GM12878 (cell line): Measurements from ENCODE around the gene ATP5F1D. TPM values are rescaled to one million over a fixed set of nuclear protein-coding genes. Genes with fewer than 3 reads are reported as not detected.

Experiments used
- ATAC-seq: fragments of 200-7000 bp; cut with Tn5 transposase; 3 replicates; pipeline ENCODE4 v1.9.1; 2020; ENCODE audit warnings: mild to moderate bottlenecking, moderate library complexity
- BruUV-seq: library from RNA; stranded (reverse); fragments of 400-500 nt; replicated peaks from 2 replicates; lab custom pipeline; 2021; lab: Mats Ljungman, UMichigan
- CTCF ChIA-PET: fragments of 300-600 bp; sonication (Branson Sonifier 250); formaldehyde crosslinking; extraction: SDS; loops from one replicate; lab custom pipeline; 2021; ENCODE audit warnings: inconsistent platforms; lab: Yijun Ruan, JAX
- POLR2A ChIA-PET: fragments of 350-600 bp; formaldehyde crosslinking; extraction: SDS; loops from one replicate; lab custom pipeline; 2021; ENCODE audit warnings: inconsistent platforms; lab: Charles Lee
- RAD21 ChIA-PET: fragments of 300-600 bp; sonication (Branson Sonifier 250); formaldehyde crosslinking; loops from one replicate; lab custom pipeline; 2023; ENCODE audit warnings: antibody characterized with exemption; ENCODE audit not compliant: unreplicated experiment; lab: Charles Lee
- SMC1A ChIA-PET: fragments of 300-600 bp; sonication (Branson Sonifier 250); formaldehyde crosslinking; loops from one replicate; lab custom pipeline; 2023; ENCODE audit not compliant: unreplicated experiment, uncharacterized antibody; lab: Charles Lee
- DNase-seq: peaks from one replicate; pipeline ENCODE4 v3.0.0-alpha.2; 2011; ENCODE audit warnings: low read depth, low spot score
- FAIRE-seq: peaks from 3 replicates; lab custom pipeline; 2011; peaks lifted over from hg19 to GRCh38; lab: Jason Lieb, UNC
- H2AFZ ChIP-seq: 2 replicates; pipeline ENCODE4 v1.6.0; 2011; ENCODE audit warnings: low read depth, low read length, control low read depth; ENCODE audit not compliant: control insufficient read depth
- H3K27ac ChIP-seq: 2 replicates; pipeline ENCODE4 v1.5.1; 2011; ENCODE audit warnings: control low read depth; ENCODE audit not compliant: control insufficient read depth, insufficient read depth
- H3K27me3 ChIP-seq, 2 experiments: replicated peaks in 1 of 2; 2 replicates each; pipeline versions ENCODE4 v1.6.0 to v1.6.1; 2011; ENCODE audit warnings: low read length in 1 of 2; ENCODE audit not compliant: control insufficient read depth in 2 of 2, insufficient read depth in 2 of 2
- H3K36me3 ChIP-seq, 2 experiments: 2 replicates each; pipeline ENCODE4 v1.5.1; 2011; ENCODE audit warnings: low read length in 1 of 2; ENCODE audit not compliant: control insufficient read depth in 2 of 2, insufficient read depth in 2 of 2
- H3K4me1 ChIP-seq: 2 replicates; pipeline ENCODE4 v1.6.1; 2011; ENCODE audit warnings: mild to moderate bottlenecking, low read length, moderate library complexity, mixed read lengths; ENCODE audit not compliant: control insufficient read depth, insufficient read depth
- H3K4me2 ChIP-seq: 2 replicates; pipeline ENCODE4 v1.6.0; 2011; ENCODE audit warnings: control low read depth; ENCODE audit not compliant: control insufficient read depth, insufficient read depth
- H3K4me3 ChIP-seq: fragments of 200-600 bp; sonication (generic); 2 replicates; pipeline ENCODE4 v1.5.1; 2016
- H3K79me2 ChIP-seq: 2 replicates; pipeline ENCODE4 v1.6.0; 2011; ENCODE audit warnings: low read length; ENCODE audit not compliant: control insufficient read depth, insufficient read depth
- H3K9ac ChIP-seq: 2 replicates; pipeline ENCODE4 v1.8.0; 2011; ENCODE audit warnings: low read length, control low read depth, mixed read lengths; ENCODE audit not compliant: control insufficient read depth, insufficient read depth
- H3K9me3 ChIP-seq: replicated peaks from 3 replicates; pipeline ENCODE4 v1.5.1; 2011; ENCODE audit warnings: mild to moderate bottlenecking, low read length; ENCODE audit not compliant: control insufficient read depth, insufficient read depth
- H4K20me1 ChIP-seq: 2 replicates; pipeline ENCODE4 v1.6.0; 2011; ENCODE audit not compliant: control insufficient read depth, insufficient read depth
- ATF2 ChIP-seq: IDR thresholded peaks from 2 replicates; pipeline ENCODE4 v1.6.1; 2012; ENCODE audit warnings: low read length, inconsistent platforms
- BACH1 ChIP-seq: fragments of 450-650 bp; IDR thresholded peaks from 2 replicates; pipeline ENCODE4 v1.6.1; 2017; ENCODE audit warnings: mild to moderate bottlenecking, borderline replicate concordance
- CHD4 ChIP-seq: fragments of 200-600 bp; sonication (generic); IDR thresholded peaks from 2 replicates; pipeline ENCODE4 v1.6.1; 2016; ENCODE audit warnings: mild to moderate bottlenecking
- FOXK2 ChIP-seq: fragments of 450-650 bp; IDR thresholded peaks from 2 replicates; pipeline ENCODE4 v1.6.1; 2017; ENCODE audit warnings: mild to moderate bottlenecking, moderate library complexity
- IRF4 ChIP-seq: IDR thresholded peaks from 2 replicates; pipeline ENCODE4 v1.6.1; 2011; ENCODE audit warnings: low read depth, low read length
- JUND ChIP-seq: IDR thresholded peaks from 2 replicates; pipeline ENCODE4 v1.6.1; 2012; ENCODE audit warnings: low read depth, mild to moderate bottlenecking, low read length, improper control_type of control experiment, moderate library complexity
- KDM1A ChIP-seq: fragments of 200-600 bp; sonication (generic); IDR thresholded peaks from 2 replicates; pipeline ENCODE4 v1.6.1; 2016; ENCODE audit warnings: borderline replicate concordance
- MAX ChIP-seq: IDR thresholded peaks from 2 replicates; pipeline ENCODE4 v1.6.1; 2012; ENCODE audit warnings: low read depth, low read length, improper control_type of control experiment
- MEF2A ChIP-seq: IDR thresholded peaks from 2 replicates; pipeline ENCODE4 v1.6.1; 2011; ENCODE audit warnings: low read depth, mild to moderate bottlenecking, low read length, moderate library complexity; ENCODE audit not compliant: insufficient read depth
- NFIC ChIP-seq: IDR thresholded peaks from 2 replicates; pipeline ENCODE4 v1.6.1; 2012; ENCODE audit warnings: low read depth, mild to moderate bottlenecking, inconsistent platforms, low read length, moderate library complexity
- NFYB ChIP-seq: IDR thresholded peaks from 2 replicates; pipeline ENCODE4 v1.6.1; 2011; ENCODE audit warnings: low read depth, mild to moderate bottlenecking, low read length, improper control_type of control experiment, moderate library complexity; ENCODE audit not compliant: insufficient read depth
- PML ChIP-seq: IDR thresholded peaks from 2 replicates; pipeline ENCODE4 v1.6.1; 2012; ENCODE audit warnings: low read length, inconsistent platforms
- RAD51 ChIP-seq: fragments of 450-650 bp; IDR thresholded peaks from 2 replicates; pipeline ENCODE4 v1.6.1; 2016; ENCODE audit warnings: moderate library complexity, mild to moderate bottlenecking, inconsistent platforms
- RELA ChIP-seq: fragments of 450-650 bp; IDR thresholded peaks from 2 replicates; pipeline ENCODE4 v1.8.0; 2014; ENCODE audit warnings: borderline replicate concordance; ENCODE audit not compliant: partially characterized antibody
- RUNX3 ChIP-seq: IDR thresholded peaks from 2 replicates; pipeline ENCODE4 v1.6.1; 2012; ENCODE audit warnings: low read length, inconsistent platforms
- TAF1 ChIP-seq: IDR thresholded peaks from 2 replicates; pipeline ENCODE4 v1.6.1; 2011; ENCODE audit warnings: mild to moderate bottlenecking, low read depth, low read length, borderline replicate concordance
- TCF7 ChIP-seq: IDR thresholded peaks from 2 replicates; pipeline ENCODE4 v1.6.1; 2014; ENCODE audit warnings: antibody characterized with exemption, borderline replicate concordance
- YBX1 ChIP-seq: fragments of 450-650 bp; IDR thresholded peaks from 2 replicates; pipeline ENCODE4 v1.6.1; 2016; ENCODE audit warnings: antibody characterized with exemption
- ZNF274 ChIP-seq: IDR thresholded peaks from one replicate; pipeline ENCODE4 v1.8.0; 2011; ENCODE audit not compliant: insufficient read length, insufficient read depth
- ZNF592 ChIP-seq: fragments of 450-650 bp; IDR thresholded peaks from 2 replicates; pipeline ENCODE4 v1.6.1; 2017; ENCODE audit warnings: mild to moderate bottlenecking, moderate library complexity
- WGBS: methylation state at CpG from one replicate; pipeline ENCODE4 v1.1.6; 2016; ENCODE audit warnings: low lambda C conversion rate; ENCODE audit not compliant: insufficient replicate concordance, insufficient coverage; ENCODE audit errors: missing lambda C conversion rate; 5-methylcytosine and 5-hydroxymethylcytosine counted together
- in situ Hi-C: fragments of 300-500 bp; cut with MboI; formaldehyde crosslinking; loops from 9 replicates; pipeline ENCODE4 v1.14.3; 2018; ENCODE audit warnings: mixed read lengths
- intact Hi-C: fragments of 100-400 bp; cut with micrococcal nuclease; formaldehyde crosslinking; loops from one replicate; pipeline ENCODE4 v1.14.2; 2022; ENCODE audit not compliant: unreplicated experiment
- polyA plus RNA-seq, 11 experiments: library from polyadenylated mRNA; depleted of rRNA in 4 of 11; unstranded in 6 of 11; stranded (reverse) in 5 of 11; fragments of >200 nt; fragmentation: Nextera tagmentation in 4 of 11; fragmentation: Illumina TruSeq in 1 of 11; extraction: Ambion mirVana in 4 of 11; extraction: Trizol in 1 of 11; gene quantifications; 1 replicate in 1 of 11; 2 replicates in 10 of 11; pipeline versions ENCODE4 v1.2.1 to v1.2.3, GENCODE V29; 2011 to 2016; ENCODE audit warnings: inconsistent platforms in 2 of 11, missing spikeins in 2 of 11, low read depth in 1 of 11
- total RNA-seq, 4 experiments: library from RNA; depleted of rRNA in 3 of 4; stranded (reverse); fragments of >200 nt in 3 of 4; fragmentation: Illumina TruSeq in 1 of 4; extraction: Trizol in 1 of 4; gene quantifications; 2 replicates each; pipeline versions ENCODE4 v1.2.1 to v1.2.3, GENCODE V29; 2013 to 2021

The ATP5F1D gene
- total and polyA plus RNA-seq, 10 of the 15 experiments (the other 5 are each of a cell fraction or from before 2014, with no cell fraction given): 7.2 to 357 (median 49.5) TPM

GRCh38 chr19:1199531-1199930 is 42.0 kb upstream of the ATP5F1D start:
- TF ChIP-seq FOXK2 (no peak), JUND (no peak), CHD4 (no peak), MEF2A (no peak), RAD51 (no peak), ZNF592 (no peak), RUNX3 (no peak), TCF7 (no peak), YBX1 (no peak), NFYB (no peak), IRF4 (no peak), ZNF274 (no peak), MAX (no peak), TAF1 (no peak), ATF2 (no peak), NFIC (no peak), PML (no peak), BACH1 (no peak), KDM1A (no peak), RELA (no peak)
- no peak overlapping the region for H3K9ac ChIP-seq
- no peak overlapping the region for H3K4me2 ChIP-seq
- DNase-seq (no peak), ATAC-seq (no peak), FAIRE-seq (no peak)
- H3K4me1 ChIP-seq: no peaks in the 10 kb centered on the region; the same call in 1 of the 2 replicates
- ChIA-PET RAD21 (interaction anchor here (3.8 kb wide), 1 partner anchor 86 kb away, joined by 17 read pairs; no protein-coding TSS in a partner anchor), SMC1A (interaction anchor here (0.7 kb wide), 1 partner anchor 14 kb away, joined by 3 read pairs; no protein-coding TSS in a partner anchor), CTCF (interaction anchor here (2.3 kb wide), 1 partner anchor 87 kb away, joined by 12 read pairs; no protein-coding TSS in a partner anchor), POLR2A (interaction anchor here (1.3 kb wide), 1 partner anchor 86 kb away, joined by 5 read pairs; no protein-coding TSS in a partner anchor)
- H3K79me2 ChIP-seq: no peaks in the 10 kb centered on the region
- no peaks in the 10 kb centered on the region for H3K36me3 ChIP-seq
- BruUV-seq: no TSS peak
- H4K20me1 ChIP-seq: no peaks in the 10 kb centered on the region
- no peak overlapping the region for H2AFZ ChIP-seq
- 79% methylated on average over 10 of the region's 10 CpGs for WGBS
- H3K9me3 ChIP-seq: no peaks in the 10 kb centered on the region
- H3K4me3 ChIP-seq: no peak overlapping the region
- H3K27ac ChIP-seq: no peak overlapping the region
- intact Hi-C loops (no loop called here), in situ Hi-C loops (no loop called here)
- H3K27me3 ChIP-seq: no peaks in the 10 kb centered on the region
